HEK293 (cell line): ENCODE data around the gene PSAP.
A peak's percentile ranks its signal among the peaks of the same experiment; 100 is the strongest.

Source experiments
- CTCF ChIA-PET: fragments of 350-600 bp; formaldehyde crosslinking; extraction: SDS; loops from one replicate; lab custom pipeline; 2021; ENCODE audit warnings: antibody characterized with exemption; lab: Yijun Ruan, JAX
- POLR2A ChIA-PET: fragments of 300-600 bp; formaldehyde crosslinking; extraction: SDS; loops from one replicate; lab custom pipeline; 2020; ENCODE audit warnings: antibody characterized with exemption, inconsistent platforms; lab: Yijun Ruan, JAX
- H3K27ac ChIP-seq: fragments of 200-500 bp; sonication (Bioruptor generic); 2 replicates; pipeline ENCODE4 v1.5.1; 2014; ENCODE audit warnings: low read depth, low read length, control low read depth, inconsistent platforms; ENCODE audit errors: extremely low read depth
- H3K36me3 ChIP-seq, 2 experiments: fragments of 200-500 bp in 1 of 2; sonication (Bioruptor generic) in 1 of 2; 1 replicate in 1 of 2; 2 replicates in 1 of 2; pipeline ENCODE4 v1.5.1; 2014 to 2017; ENCODE audit warnings: inconsistent platforms in 2 of 2, low read length in 2 of 2; ENCODE audit not compliant: control insufficient read depth in 2 of 2, insufficient read depth in 1 of 2
- H3K4me1 ChIP-seq: fragments of 200-500 bp; sonication (Bioruptor generic); 2 replicates; pipeline ENCODE4 v1.5.1; 2014; ENCODE audit warnings: mild to moderate bottlenecking, low read length, inconsistent platforms; ENCODE audit not compliant: control insufficient read depth, insufficient read depth
- H3K4me3 ChIP-seq: 2 replicates; pipeline ENCODE4 v1.5.1; 2011; ENCODE audit warnings: low read depth, mild to moderate bottlenecking, control low read depth, low read length, moderate library complexity
- H3K9me3 ChIP-seq: fragments of 200-500 bp; sonication (Bioruptor generic); 2 replicates; pipeline ENCODE4 v1.5.1; 2014; ENCODE audit warnings: low read depth, low read length, inconsistent platforms; ENCODE audit not compliant: control insufficient read depth, insufficient read depth
- EGR2 ChIP-seq: fragments of 450-650 bp; formaldehyde crosslinking; IDR thresholded peaks from 2 replicates; pipeline ENCODE4 v1.5.1; 2016; ENCODE audit warnings: low read depth, missing biosample characterization, missing genetic modification characterization
- GLIS2 ChIP-seq: fragments of 450-650 bp; formaldehyde crosslinking; IDR thresholded peaks from 2 replicates; pipeline ENCODE4 v1.5.1; 2016; ENCODE audit warnings: missing biosample characterization, missing genetic modification characterization
- KLF16 ChIP-seq: fragments of 450-650 bp; formaldehyde crosslinking; IDR thresholded peaks from 2 replicates; pipeline ENCODE4 v1.5.1; 2017; ENCODE audit warnings: missing biosample characterization, missing genetic modification characterization
- KLF9 ChIP-seq: fragments of 450-650 bp; formaldehyde crosslinking; IDR thresholded peaks from 2 replicates; pipeline ENCODE4 v1.5.1; 2016; ENCODE audit warnings: missing biosample characterization, missing genetic modification characterization, low read depth
- ZNF266 ChIP-seq: fragments of 450-650 bp; formaldehyde crosslinking; IDR thresholded peaks from 2 replicates; pipeline ENCODE4 v1.5.1; 2016; ENCODE audit warnings: missing biosample characterization, missing genetic modification characterization, low read depth
- ZNF335 ChIP-seq: fragments of 450-650 bp; formaldehyde crosslinking; conservative IDR thresholded peaks from 2 replicates; pipeline ENCODE4 v1.5.1; 2016; ENCODE audit warnings: missing biosample characterization, missing genetic modification characterization
- ZNF366 ChIP-seq: fragments of 450-650 bp; formaldehyde crosslinking; conservative IDR thresholded peaks from 2 replicates; pipeline ENCODE4 v1.5.1; 2016; ENCODE audit warnings: missing biosample characterization, missing genetic modification characterization
- ZNF544 ChIP-seq: fragments of 450-650 bp; formaldehyde crosslinking; IDR thresholded peaks from 2 replicates; pipeline ENCODE4 v1.5.0; 2017; ENCODE audit warnings: missing biosample characterization, missing genetic modification characterization
- ZNF600 ChIP-seq: fragments of 450-650 bp; formaldehyde crosslinking; IDR thresholded peaks from 2 replicates; pipeline ENCODE4 v1.5.1; 2016; ENCODE audit warnings: missing biosample characterization, missing genetic modification characterization
- ZNF624 ChIP-seq: fragments of 450-650 bp; formaldehyde crosslinking; IDR thresholded peaks from 2 replicates; pipeline ENCODE4 v1.5.1; 2017; ENCODE audit warnings: missing biosample characterization, missing genetic modification characterization
- ZNF654 ChIP-seq: fragments of 450-650 bp; formaldehyde crosslinking; IDR thresholded peaks from 2 replicates; pipeline ENCODE4 v1.5.1; 2016; ENCODE audit warnings: low read depth, missing biosample characterization, missing genetic modification characterization
- ZNF660 ChIP-seq: fragments of 450-650 bp; IDR thresholded peaks from 2 replicates; pipeline ENCODE4 v1.5.1; 2018; ENCODE audit warnings: missing biosample characterization, mild to moderate bottlenecking, missing genetic modification characterization
- ZXDB ChIP-seq: fragments of 450-650 bp; formaldehyde crosslinking; IDR thresholded peaks from 2 replicates; pipeline ENCODE4 v1.5.1; 2016; ENCODE audit warnings: missing biosample characterization, missing genetic modification characterization
- TF ChIP-seq, protein P1 (sequence below): fragments of 450-650 bp; formaldehyde crosslinking; conservative IDR thresholded peaks from 2 replicates; pipeline ENCODE4 v1.5.1; 2016; ENCODE audit warnings: low read depth, missing biosample characterization, missing genetic modification characterization
- TF ChIP-seq, protein P2 (sequence below): fragments of 450-650 bp; formaldehyde crosslinking; optimal IDR thresholded peaks from 2 replicates; pipeline ENCODE3; 2016; ENCODE audit warnings: missing biosample characterization, mild to moderate bottlenecking, missing genetic modification characterization
- TF ChIP-seq, protein P3 (sequence below): fragments of 450-650 bp; formaldehyde crosslinking; IDR thresholded peaks from 2 replicates; pipeline ENCODE4 v1.5.1; 2016; ENCODE audit warnings: missing biosample characterization, missing genetic modification characterization
- TF ChIP-seq, protein P4 (sequence below): fragments of 450-650 bp; formaldehyde crosslinking; IDR thresholded peaks from 2 replicates; pipeline ENCODE4 v1.5.1; 2017; ENCODE audit warnings: missing biosample characterization, missing genetic modification characterization

The PSAP gene

DNA sequence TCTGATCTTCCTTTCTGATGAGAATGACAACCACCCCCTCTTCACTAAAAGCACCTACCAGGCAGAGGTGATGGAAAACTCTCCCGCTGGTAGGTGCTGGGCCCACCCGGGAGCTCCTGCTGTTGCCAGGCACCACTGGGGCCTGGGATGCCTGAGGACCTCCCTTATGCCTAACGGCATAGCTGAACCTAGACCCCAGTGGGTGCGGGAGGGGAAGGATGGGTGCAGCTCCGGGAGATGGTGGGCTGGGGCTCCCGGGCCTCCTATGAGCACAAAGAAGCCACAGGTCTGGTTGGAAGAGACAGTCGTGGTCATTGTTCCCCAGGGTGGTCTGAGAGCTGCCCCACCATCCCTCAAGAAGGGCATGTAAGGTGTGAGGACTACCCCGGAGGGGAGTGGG is 62.1 kb downstream of the PSAP start:
- Histone ChIP-seq H3K27ac (no peak overlapping the region), H3K36me3 (no peaks in the 10 kb centered on the region), H3K4me3 (no peak overlapping the region), H3K9me3 (no peaks in the 10 kb centered on the region), H3K4me1 (no peaks in the 10 kb centered on the region)
- CTCF ChIA-PET: no interaction called here
- no peak for TF ChIP-seq GLIS2 (tag by site-specific recombination)
- TF ChIP-seq EGR2 (tag by site-specific recombination): no peak
- no peak for TF ChIP-seq ZNF660 (tag by site-specific recombination)
- TF ChIP-seq ZNF544 (tag by site-specific recombination): no peak
- TF ChIP-seq ZNF335 (tag by site-specific recombination): no peak
- no peak for TF ChIP-seq ZNF624 (tag by site-specific recombination)
- TF ChIP-seq ZXDB (tag by site-specific recombination): no peak
- TF ChIP-seq, protein P1, sequence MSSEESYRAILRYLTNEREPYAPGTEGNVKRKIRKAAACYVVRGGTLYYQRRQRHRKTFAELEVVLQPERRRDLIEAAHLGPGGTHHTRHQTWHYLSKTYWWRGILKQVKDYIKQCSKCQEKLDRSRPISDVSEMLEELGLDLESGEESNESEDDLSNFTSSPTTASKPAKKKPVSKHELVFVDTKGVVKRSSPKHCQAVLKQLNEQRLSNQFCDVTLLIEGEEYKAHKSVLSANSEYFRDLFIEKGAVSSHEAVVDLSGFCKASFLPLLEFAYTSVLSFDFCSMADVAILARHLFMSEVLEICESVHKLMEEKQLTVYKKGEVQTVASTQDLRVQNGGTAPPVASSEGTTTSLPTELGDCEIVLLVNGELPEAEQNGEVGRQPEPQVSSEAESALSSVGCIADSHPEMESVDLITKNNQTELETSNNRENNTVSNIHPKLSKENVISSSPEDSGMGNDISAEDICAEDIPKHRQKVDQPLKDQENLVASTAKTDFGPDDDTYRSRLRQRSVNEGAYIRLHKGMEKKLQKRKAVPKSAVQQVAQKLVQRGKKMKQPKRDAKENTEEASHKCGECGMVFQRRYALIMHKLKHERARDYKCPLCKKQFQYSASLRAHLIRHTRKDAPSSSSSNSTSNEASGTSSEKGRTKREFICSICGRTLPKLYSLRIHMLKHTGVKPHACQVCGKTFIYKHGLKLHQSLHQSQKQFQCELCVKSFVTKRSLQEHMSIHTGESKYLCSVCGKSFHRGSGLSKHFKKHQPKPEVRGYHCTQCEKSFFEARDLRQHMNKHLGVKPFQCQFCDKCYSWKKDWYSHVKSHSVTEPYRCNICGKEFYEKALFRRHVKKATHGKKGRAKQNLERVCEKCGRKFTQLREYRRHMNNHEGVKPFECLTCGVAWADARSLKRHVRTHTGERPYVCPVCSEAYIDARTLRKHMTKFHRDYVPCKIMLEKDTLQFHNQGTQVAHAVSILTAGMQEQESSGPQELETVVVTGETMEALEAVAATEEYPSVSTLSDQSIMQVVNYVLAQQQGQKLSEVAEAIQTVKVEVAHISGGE: no peak
- no peak for TF ChIP-seq KLF16 (tag by site-specific recombination)
- TF ChIP-seq ZNF654 (tag by site-specific recombination): no peak
- no peak for TF ChIP-seq ZNF266
- TF ChIP-seq KLF9 (tag by site-specific recombination): no peak
- TF ChIP-seq, protein P2, sequence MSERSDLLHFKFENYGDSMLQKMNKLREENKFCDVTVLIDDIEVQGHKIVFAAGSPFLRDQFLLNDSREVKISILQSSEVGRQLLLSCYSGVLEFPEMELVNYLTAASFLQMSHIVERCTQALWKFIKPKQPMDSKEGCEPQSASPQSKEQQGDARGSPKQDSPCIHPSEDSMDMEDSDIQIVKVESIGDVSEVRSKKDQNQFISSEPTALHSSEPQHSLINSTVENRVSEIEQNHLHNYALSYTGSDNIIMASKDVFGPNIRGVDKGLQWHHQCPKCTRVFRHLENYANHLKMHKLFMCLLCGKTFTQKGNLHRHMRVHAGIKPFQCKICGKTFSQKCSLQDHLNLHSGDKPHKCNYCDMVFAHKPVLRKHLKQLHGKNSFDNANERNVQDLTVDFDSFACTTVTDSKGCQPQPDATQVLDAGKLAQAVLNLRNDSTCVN (tag by site-specific recombination): no peak
- no peak for TF ChIP-seq ZNF600 (tag by site-specific recombination)
- TF ChIP-seq, protein P3, sequence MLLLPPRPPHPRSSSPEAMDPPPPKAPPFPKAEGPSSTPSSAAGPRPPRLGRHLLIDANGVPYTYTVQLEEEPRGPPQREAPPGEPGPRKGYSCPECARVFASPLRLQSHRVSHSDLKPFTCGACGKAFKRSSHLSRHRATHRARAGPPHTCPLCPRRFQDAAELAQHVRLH: no peak
- TF ChIP-seq, all 188 proteins: peak for 0
- POLR2A ChIA-PET: no interaction called here

DNA sequence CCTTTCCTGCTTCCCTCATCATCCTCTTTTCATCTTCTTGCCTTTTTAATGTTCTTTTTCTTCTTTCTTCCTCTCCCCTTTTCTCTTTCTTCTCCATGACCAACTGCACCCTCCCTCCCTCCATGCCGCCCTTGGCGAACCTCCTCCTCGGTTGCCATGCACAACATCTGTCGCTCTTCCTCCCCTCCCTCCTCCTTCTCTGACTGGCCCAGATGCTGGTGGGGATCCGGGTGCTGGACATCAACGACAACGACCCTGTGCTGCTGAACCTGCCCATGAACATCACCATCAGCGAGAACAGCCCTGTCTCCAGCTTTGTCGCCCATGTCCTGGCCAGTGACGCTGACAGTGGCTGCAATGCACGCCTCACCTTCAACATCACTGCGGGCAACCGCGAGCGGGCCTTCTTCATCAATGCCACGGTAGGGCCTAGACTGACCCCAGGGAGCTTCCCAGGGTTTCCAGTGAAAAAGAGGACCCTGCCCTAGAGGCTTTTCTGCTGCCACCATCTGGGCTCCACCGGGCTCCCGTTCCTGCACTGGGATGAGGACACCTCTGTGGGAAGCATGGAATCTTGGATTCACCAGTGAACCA is 66.3 kb downstream of the PSAP start:
- Histone ChIP-seq H3K9me3 (no peaks in the 10 kb centered on the region), H3K4me1 (no peaks in the 10 kb centered on the region), H3K4me3 (no peak overlapping the region), H3K27ac (no peak overlapping the region), H3K36me3 (no peaks in the 10 kb centered on the region)
- TF ChIP-seq, protein P4, sequence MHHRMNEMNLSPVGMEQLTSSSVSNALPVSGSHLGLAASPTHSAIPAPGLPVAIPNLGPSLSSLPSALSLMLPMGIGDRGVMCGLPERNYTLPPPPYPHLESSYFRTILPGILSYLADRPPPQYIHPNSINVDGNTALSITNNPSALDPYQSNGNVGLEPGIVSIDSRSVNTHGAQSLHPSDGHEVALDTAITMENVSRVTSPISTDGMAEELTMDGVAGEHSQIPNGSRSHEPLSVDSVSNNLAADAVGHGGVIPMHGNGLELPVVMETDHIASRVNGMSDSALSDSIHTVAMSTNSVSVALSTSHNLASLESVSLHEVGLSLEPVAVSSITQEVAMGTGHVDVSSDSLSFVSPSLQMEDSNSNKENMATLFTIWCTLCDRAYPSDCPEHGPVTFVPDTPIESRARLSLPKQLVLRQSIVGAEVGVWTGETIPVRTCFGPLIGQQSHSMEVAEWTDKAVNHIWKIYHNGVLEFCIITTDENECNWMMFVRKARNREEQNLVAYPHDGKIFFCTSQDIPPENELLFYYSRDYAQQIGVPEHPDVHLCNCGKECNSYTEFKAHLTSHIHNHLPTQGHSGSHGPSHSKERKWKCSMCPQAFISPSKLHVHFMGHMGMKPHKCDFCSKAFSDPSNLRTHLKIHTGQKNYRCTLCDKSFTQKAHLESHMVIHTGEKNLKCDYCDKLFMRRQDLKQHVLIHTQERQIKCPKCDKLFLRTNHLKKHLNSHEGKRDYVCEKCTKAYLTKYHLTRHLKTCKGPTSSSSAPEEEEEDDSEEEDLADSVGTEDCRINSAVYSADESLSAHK (tag by site-specific recombination): no peak
- TF ChIP-seq ZNF366 (tag by site-specific recombination): peak; percentile 31; the same call in 1 of the 2 replicates
- ChIA-PET CTCF (interaction anchor here (2.0 kb wide), 1 partner anchor 12 kb away, joined by 7 read pairs; the partner anchor contains the start of gene VSIR), POLR2A (no interaction called here)
